Activated CD4-positive, alpha-beta T cell treated with anti-CD3 and anti-CD28 coated beads for 48 hours (primary cell): ENCODE data around the gene PLEKHG4B.

Experiments used
- DNase-seq: peaks from one replicate; pipeline ENCODE4 v3.0.0-alpha.2; 2020

Gene PLEKHG4B

GRCh38 chr5:173392-174290, 81.7 kb downstream of the PLEKHG4B start:
- DNase-seq: no peak

GRCh38 chr5:174291-174600, 82.3 kb downstream of the PLEKHG4B start:
- DNase-seq: no peak

GRCh38 chr5:174876-175465, 83.0 kb downstream of the PLEKHG4B start:
- DNase-seq: no peak

GRCh38 chr5:176296-176823, 84.4 kb downstream of the PLEKHG4B start:
- no peak for DNase-seq

- no peak for DNase-seq
Measured at GRCh38 chr5:178110-178509, 86.1 kb downstream of the PLEKHG4B start.

- no peak for DNase-seq
Measured at GRCh38 chr5:179401-179800, 87.4 kb downstream of the PLEKHG4B start.

- DNase-seq: no peak
Measured at GRCh38 chr5:180286-180918, 88.4 kb downstream of the PLEKHG4B start.

GRCh38 chr5:181160-181559, 89.2 kb downstream of the PLEKHG4B start:
- DNase-seq: no peak

GRCh38 chr5:181566-181965, 89.6 kb downstream of the PLEKHG4B start:
- no peak for DNase-seq

GRCh38 chr5:182126-182525, 90.2 kb downstream of the PLEKHG4B start:
- DNase-seq: no peak

GRCh38 chr5:184471-184870, 92.5 kb downstream of the PLEKHG4B start:
- no peak for DNase-seq

- no peak for DNase-seq
Measured at GRCh38 chr5:185095-186070, 93.4 kb downstream of the PLEKHG4B start.

GRCh38 chr5:186091-187041, 94.4 kb downstream of the PLEKHG4B start:
- DNase-seq: no peak

GRCh38 chr5:187042-187431, 95.1 kb downstream of the PLEKHG4B start:
- no peak for DNase-seq

GRCh38 chr5:187617-188451, 95.9 kb downstream of the PLEKHG4B start:
- DNase-seq: no peak

GRCh38 chr5:188488-189481, 96.8 kb downstream of the PLEKHG4B start:
- peak; percentile 94 for DNase-seq

GRCh38 chr5:189486-189885, 97.5 kb downstream of the PLEKHG4B start:
- no peak for DNase-seq

GRCh38 chr5:189976-190365, 98.0 kb downstream of the PLEKHG4B start:
- no peak for DNase-seq

- no peak for DNase-seq
Measured at GRCh38 chr5:190366-191035, 98.5 kb downstream of the PLEKHG4B start.
